ENCODE results near the gene NPTX1.

DNA sequence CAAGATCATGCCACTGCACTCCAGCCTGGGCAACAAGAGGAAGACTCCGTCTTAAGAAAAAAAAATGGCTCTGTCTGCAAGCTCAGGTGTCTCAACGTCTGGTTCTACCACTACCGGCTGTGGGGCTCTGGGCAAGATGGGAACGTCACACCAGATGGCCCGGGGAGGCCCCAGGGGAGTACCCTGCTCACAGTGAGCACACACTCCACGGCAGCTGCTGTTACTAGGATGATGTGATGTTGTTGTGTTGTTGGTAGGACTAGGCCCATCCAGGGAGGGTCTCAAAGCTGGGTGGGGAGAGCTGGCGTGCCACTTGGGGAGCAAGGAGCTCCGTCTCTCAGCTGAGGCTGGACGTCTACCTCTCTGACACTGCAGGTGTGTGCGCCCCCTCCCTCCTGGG, 9.4 kb upstream of the NPTX1 start:
- TF ChIP-seq CTCF (IDR thresholded peaks at IDR 0.05; ENCODE audit: poor library complexity, severe bottlenecking) (no peak), RAD21 (conservative IDR thresholded peaks at IDR 0.05) (no peak), SMC3 (conservative IDR thresholded peaks at IDR 0.05; ENCODE audit: poor library complexity) (no peak), EP300 (conservative IDR thresholded peaks at IDR 0.05; ENCODE audit: poor library complexity, severe bottlenecking) (no peak), POLR2AphosphoS5 (IDR thresholded peaks at IDR 0.05) (no peak), TAF1 (IDR thresholded peaks at IDR 0.05; ENCODE audit: low read depth) (no peak), EZH2 (IDR thresholded peaks at IDR 0.05; ENCODE audit: borderline replicate concordance, insufficient read depth, low read length, poor library complexity, severe bottlenecking) (no peak), REST (IDR thresholded peaks at IDR 0.05; ENCODE audit: borderline replicate concordance) (no peak)

All from neural cell (in vitro differentiated cells).